Right lobe of liver (tissue), 6 donors: Measurements from ENCODE around the gene FAM110D. TPM values are rescaled to one million over a fixed set of nuclear protein-coding genes. Genes with fewer than 3 reads are reported as not detected.

Experiments
- ATAC-seq, 4 donors: fragments of 200-7000 bp; cut with Tn5 transposase; one replicate each; pipeline ENCODE4 v1.9.1; 2020; ENCODE audit warnings: mild to moderate bottlenecking in 4 of 4, moderate library complexity in 4 of 4
- DNase-seq, 3 donors: peaks; one replicate each; pipeline ENCODE4 v3.0.0-alpha.2; 2020
- H3K27ac ChIP-seq, 3 donors: fragments of 200-600 bp; one replicate each; pipeline ENCODE4 v1.8.0; 2022
- H3K27me3 ChIP-seq, 2 donors: fragments of 200-600 bp; one replicate each; pipeline ENCODE4 v1.8.0; 2022
- H3K36me3 ChIP-seq, 4 donors: fragments of 200-600 bp; sonication (generic) in 1 of 4; one replicate each; pipeline versions ENCODE4 v1.5.1 to v1.8.0; 2017 to 2022; ENCODE audit warnings: control low read depth in 1 of 4
- H3K4me1 ChIP-seq, 4 donors: fragments of 200-600 bp; sonication (generic) in 1 of 4; one replicate each; pipeline versions ENCODE4 v1.5.1 to v1.8.0; 2017 to 2022; ENCODE audit warnings: control low read depth in 1 of 4
- H3K4me3 ChIP-seq, 3 donors: fragments of 200-600 bp; one replicate each; pipeline ENCODE4 v1.8.0; 2022
- H3K9me3 ChIP-seq, 4 donors: fragments of 200-600 bp; sonication (generic) in 1 of 4; one replicate each; pipeline versions ENCODE4 v1.5.1 to v1.8.0; 2017 to 2022; ENCODE audit warnings: control low read depth in 1 of 4
- POLR2A ChIP-seq: fragments of 450-650 bp; IDR thresholded peaks from one replicate; pipeline ENCODE4 v1.6.1; 2017; ENCODE audit warnings: antibody characterized with exemption, mild to moderate bottlenecking
- WGBS: methylation state at CpG from one replicate; pipeline ENCODE4 v1.1.6; 2018; ENCODE audit warnings: low coverage, low lambda C conversion rate; ENCODE audit not compliant: insufficient coverage; ENCODE audit errors: missing lambda C conversion rate; 5-methylcytosine and 5-hydroxymethylcytosine counted together
- intact Hi-C, 2 donors: fragments of 100-400 bp; cut with DNase I; formaldehyde crosslinking; loops; one replicate each; pipeline versions ENCODE4 v1.11.2 to v1.14.1; 2022
- total RNA-seq, 6 experiments: library from RNA; depleted of rRNA in 2 of 6; stranded (reverse); fragments of >200 nt in 2 of 6; fragmentation: NEBNext Ultra II Directional in 3 of 6; extraction: Animal tissue kit (Norgen Biotek cat#: 25700) in 3 of 6; gene quantifications; one replicate each; pipeline versions ENCODE4 v1.1.0 to v1.2.4, GENCODE V29; 2016 to 2023
- TF ChIP-seq, protein P1 (sequence below), 4 donors: fragments of 200-600 bp in 3 of 4; fragments of 450-650 bp in 1 of 4; IDR thresholded peaks; one replicate each; pipeline versions ENCODE4 v1.5.1 to v1.8.0; 2016 to 2022; ENCODE audit warnings: antibody characterized with exemption in 4 of 4, mild to moderate bottlenecking in 2 of 4
- donor health status: DM: no; HTN: yes; CAD: no.
- donor health status: DM: no; HTN: no; CAD: no.
- donor health status: DM: no; HTN: no; CAD: no.
- donor health status: DM: no; HTN: yes; CAD: no.
- donor health status: DM: no; HTN: yes; CAD: no.

FAM110D gene
- total RNA-seq, 6 experiments from 2014 or later = 0.22 to 0.53 (median 0.34) TPM

DNA sequence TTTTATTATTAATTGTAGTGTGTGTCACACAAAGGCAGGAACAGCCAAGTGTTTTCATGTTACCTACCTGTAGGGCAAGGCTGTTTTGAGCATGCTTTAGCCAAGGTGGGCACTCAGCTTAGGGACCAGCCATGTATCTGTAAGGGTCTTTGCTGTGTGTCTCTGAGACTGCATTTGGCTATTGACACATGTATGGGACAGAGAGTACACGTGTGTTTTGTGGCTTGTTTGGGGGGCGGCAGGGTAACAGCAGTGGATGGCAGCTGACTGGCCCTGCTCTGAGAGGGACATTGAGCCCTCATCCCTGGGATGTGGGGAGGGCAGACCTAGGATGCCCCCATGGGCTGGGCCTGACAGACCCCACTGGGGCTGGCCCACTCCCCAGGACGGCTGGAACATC is 38.4 kb downstream of the FAM110D start:
- no peak for TF ChIP-seq POLR2A
- TF ChIP-seq, protein P1, sequence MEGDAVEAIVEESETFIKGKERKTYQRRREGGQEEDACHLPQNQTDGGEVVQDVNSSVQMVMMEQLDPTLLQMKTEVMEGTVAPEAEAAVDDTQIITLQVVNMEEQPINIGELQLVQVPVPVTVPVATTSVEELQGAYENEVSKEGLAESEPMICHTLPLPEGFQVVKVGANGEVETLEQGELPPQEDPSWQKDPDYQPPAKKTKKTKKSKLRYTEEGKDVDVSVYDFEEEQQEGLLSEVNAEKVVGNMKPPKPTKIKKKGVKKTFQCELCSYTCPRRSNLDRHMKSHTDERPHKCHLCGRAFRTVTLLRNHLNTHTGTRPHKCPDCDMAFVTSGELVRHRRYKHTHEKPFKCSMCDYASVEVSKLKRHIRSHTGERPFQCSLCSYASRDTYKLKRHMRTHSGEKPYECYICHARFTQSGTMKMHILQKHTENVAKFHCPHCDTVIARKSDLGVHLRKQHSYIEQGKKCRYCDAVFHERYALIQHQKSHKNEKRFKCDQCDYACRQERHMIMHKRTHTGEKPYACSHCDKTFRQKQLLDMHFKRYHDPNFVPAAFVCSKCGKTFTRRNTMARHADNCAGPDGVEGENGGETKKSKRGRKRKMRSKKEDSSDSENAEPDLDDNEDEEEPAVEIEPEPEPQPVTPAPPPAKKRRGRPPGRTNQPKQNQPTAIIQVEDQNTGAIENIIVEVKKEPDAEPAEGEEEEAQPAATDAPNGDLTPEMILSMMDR (IDR thresholded peaks at IDR 0.05) = no peak
- H3K27me3 ChIP-seq = no peaks in the 10 kb centered on the region
- H3K4me1 ChIP-seq = no peaks in the 10 kb centered on the region
- H3K36me3 ChIP-seq = no peaks in the 10 kb centered on the region
- no peak overlapping the region for H3K27ac ChIP-seq
- intact Hi-C loops = no loop called here
- ATAC-seq = no peak
- H3K4me3 ChIP-seq = no peak overlapping the region
- DNase-seq = no peak
- no peaks in the 10 kb centered on the region for H3K9me3 ChIP-seq
- WGBS = 92% methylated on average over 2 of the region's 3 CpGs

- H3K36me3 ChIP-seq = no peaks in the 10 kb centered on the region
- ATAC-seq = no peak
- H3K9me3 ChIP-seq = no peaks in the 10 kb centered on the region
- no peak overlapping the region for H3K27ac ChIP-seq
- H3K4me3 ChIP-seq = no peak overlapping the region
- TF ChIP-seq, protein P1 (IDR thresholded peaks at IDR 0.05) = no peak
- H3K27me3 ChIP-seq = no peaks in the 10 kb centered on the region
- DNase-seq = no peak
- H3K4me1 ChIP-seq = no peaks in the 10 kb centered on the region
- WGBS = 36% methylated on average over 2 of the region's 11 CpGs
- intact Hi-C loops = no loop called here
Measured at GRCh38 chr1:26197813-26198212, 38.9 kb downstream of the FAM110D start.

DNA sequence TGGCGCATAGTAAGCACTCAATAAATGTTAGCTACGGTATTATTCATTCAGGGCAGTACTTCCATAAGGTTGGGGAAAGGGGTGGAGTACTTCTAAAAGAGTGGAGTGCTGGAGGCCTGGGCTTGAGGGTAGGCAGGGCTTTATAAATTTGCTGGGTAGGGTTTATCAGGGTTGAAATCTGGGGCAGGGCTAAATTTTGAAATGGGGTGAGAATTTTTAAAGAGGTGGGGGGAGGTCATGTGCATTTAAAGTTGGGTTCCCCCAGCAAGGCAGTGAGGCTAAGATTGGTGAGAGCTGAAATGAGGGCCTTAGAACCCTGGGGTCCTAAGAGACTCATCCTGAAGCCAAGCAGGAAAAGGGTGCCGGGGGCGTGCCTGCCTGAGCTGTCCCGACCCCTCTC is 41.5 kb downstream of the FAM110D start:
- TF ChIP-seq POLR2A = no peak
- TF ChIP-seq, protein P1 (IDR thresholded peaks at IDR 0.05) = no peak
- DNase-seq = no peak

DNA sequence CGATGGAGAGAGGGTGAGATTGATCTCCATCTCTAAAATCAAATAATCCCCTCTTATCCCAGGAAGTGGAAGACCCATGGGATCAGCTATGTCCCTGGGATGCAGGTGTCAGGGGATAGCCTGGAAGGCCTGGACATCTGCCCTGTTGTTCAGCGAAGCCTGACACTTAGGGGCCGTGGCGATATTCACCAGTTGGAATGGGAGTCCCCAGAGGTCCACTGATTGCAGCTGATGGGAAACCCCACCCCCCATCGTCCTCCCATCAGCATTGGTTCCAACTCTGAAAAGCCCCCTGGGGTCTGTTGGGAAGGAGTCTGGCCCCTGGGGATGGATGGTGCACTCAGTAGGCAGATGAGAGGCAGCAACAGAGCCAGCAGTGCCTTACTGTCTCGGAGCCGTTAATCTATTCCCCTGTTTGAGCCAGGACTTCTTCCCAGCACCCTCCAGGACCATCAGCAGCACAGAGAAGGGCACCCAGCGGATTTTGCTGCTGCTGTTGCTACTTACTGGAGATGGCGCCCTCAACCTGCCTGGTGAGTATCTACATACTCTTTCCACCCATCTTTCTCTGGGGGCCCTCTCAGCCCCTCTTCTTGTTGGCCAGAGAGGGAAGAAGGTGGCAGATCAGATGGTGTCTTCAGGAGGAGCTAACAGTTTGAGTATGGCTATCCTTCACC is 44.9 kb downstream of the FAM110D start:
- DNase-seq (no peak), ATAC-seq (no peak)
- Histone ChIP-seq H3K27ac (no peak overlapping the region), H3K4me1 (no peaks in the 10 kb centered on the region), H3K9me3 (no peaks in the 10 kb centered on the region), H3K4me3 (no peak overlapping the region), H3K36me3 (no peaks in the 10 kb centered on the region), H3K27me3 (no peaks in the 10 kb centered on the region)
- TF ChIP-seq POLR2A = no peak
- TF ChIP-seq, protein P1 (IDR thresholded peaks at IDR 0.05) = no peak
- WGBS = 76% methylated on average over 2 of the region's 9 CpGs
- intact Hi-C loops = no loop called here

More for the DNA sequence above, 41.5 kb downstream of the FAM110D start:
- Histone ChIP-seq H3K9me3 (no peaks in the 10 kb centered on the region), H3K27me3 (no peaks in the 10 kb centered on the region), H3K27ac (no peak overlapping the region), H3K36me3 (no peaks in the 10 kb centered on the region), H3K4me1 (no peaks in the 10 kb centered on the region), H3K4me3 (no peak overlapping the region)
- 88% methylated on average over 4 of the region's 5 CpGs for WGBS
- intact Hi-C loops = no loop called here
- no peak for ATAC-seq
